GM06990 (cell line): Measurements from ENCODE around the gene L3MBTL1.
"Not testable (repeated sequence)": the region's sequence is repeated elsewhere in the genome, so short reads cannot be mapped to it uniquely, and the experiment has no call there.

Experiments
- DNase-seq: peaks from one replicate; pipeline ENCODE4 v3.0.0-alpha.2; 2011; ENCODE audit not compliant: insufficient read length; ENCODE audit errors: extremely low read depth
- H3K27me3 ChIP-seq: replicated peaks from 2 replicates; pipeline ENCODE4 v1.6.0; 2011; ENCODE audit warnings: low read length; ENCODE audit not compliant: control insufficient read depth, insufficient read depth
- H3K36me3 ChIP-seq: 2 replicates; pipeline ENCODE4 v1.5.1; 2011; ENCODE audit warnings: low read length; ENCODE audit not compliant: control insufficient read depth, insufficient read depth
- H3K4me3 ChIP-seq: replicated peaks from 2 replicates; pipeline ENCODE4 v1.5.1; 2011; ENCODE audit warnings: low read depth, mild to moderate bottlenecking, control low read depth, low read length
- CTCF ChIP-seq: IDR thresholded peaks from 2 replicates; pipeline ENCODE4 v1.5.1; 2011; ENCODE audit warnings: low read length, control low read depth, mild to moderate bottlenecking, inconsistent platforms; ENCODE audit not compliant: insufficient read depth, poor library complexity, severe bottlenecking

L3MBTL1 gene

GRCh38 chr20:43492101-43492500 is 15.4 kb upstream of the L3MBTL1 start:
- DNase-seq, result peak; percentile 37
- Histone ChIP-seq H3K4me3 (no peak overlapping the region), H3K27me3 (no peaks in the 10 kb centered on the region), H3K36me3 (no peaks in the 10 kb centered on the region)
- TF ChIP-seq CTCF, result no peak

GRCh38 chr20:43495388-43495787 is 12.1 kb upstream of the L3MBTL1 start:
- Histone ChIP-seq H3K4me3 (no peak overlapping the region), H3K27me3 (no peaks in the 10 kb centered on the region), H3K36me3 (no peaks in the 10 kb centered on the region)
- TF ChIP-seq CTCF, result no peak
- no peak for DNase-seq

- not testable (repeated sequence) for H3K36me3 ChIP-seq, H3K27me3 ChIP-seq, H3K4me3 ChIP-seq, DNase-seq
These were observed 5.5 kb upstream of the L3MBTL1 start for GRCh38 chr20:43502021-43502420.

- DNase-seq, result no peak
- H3K4me3 ChIP-seq, result no peak overlapping the region
- no peaks in the 10 kb centered on the region for H3K36me3 ChIP-seq
- TF ChIP-seq CTCF, result no peak
- no peaks in the 10 kb centered on the region; the same call in 1 of the 2 replicates for H3K27me3 ChIP-seq
These were observed 1.3 kb upstream of the L3MBTL1 start for GRCh38 chr20:43506238-43506637.

GRCh38 chr20:43508106-43508505 is 609 bp downstream of the L3MBTL1 start:
- Histone ChIP-seq H3K36me3 (no peaks in the 10 kb centered on the region), H3K27me3 (no peaks in the 10 kb centered on the region; the same call in 1 of the 2 replicates), H3K4me3 (peak overlapping the region; percentile 66)
- DNase-seq, result no peak
- TF ChIP-seq CTCF, result no peak

- DNase-seq, result no peak
- no peaks in the 10 kb centered on the region for H3K36me3 ChIP-seq
- TF ChIP-seq CTCF, result no peak
- no peak overlapping the region for H3K4me3 ChIP-seq
- H3K27me3 ChIP-seq, result no peaks in the 10 kb centered on the region; the same call in 1 of the 2 replicates
These were observed 1.1 kb downstream of the L3MBTL1 start for GRCh38 chr20:43508604-43509040.
